ENCODE measurements around the gene NIPSNAP2. TPM values are rescaled to one million over a fixed set of nuclear protein-coding genes. Genes with fewer than 3 reads are reported as not detected.

The NIPSNAP2 gene
- polyA plus RNA-seq, 2 of the 4 experiments (the other 2 are of a cell fraction), result 48.2 to 135 TPM

DNA sequence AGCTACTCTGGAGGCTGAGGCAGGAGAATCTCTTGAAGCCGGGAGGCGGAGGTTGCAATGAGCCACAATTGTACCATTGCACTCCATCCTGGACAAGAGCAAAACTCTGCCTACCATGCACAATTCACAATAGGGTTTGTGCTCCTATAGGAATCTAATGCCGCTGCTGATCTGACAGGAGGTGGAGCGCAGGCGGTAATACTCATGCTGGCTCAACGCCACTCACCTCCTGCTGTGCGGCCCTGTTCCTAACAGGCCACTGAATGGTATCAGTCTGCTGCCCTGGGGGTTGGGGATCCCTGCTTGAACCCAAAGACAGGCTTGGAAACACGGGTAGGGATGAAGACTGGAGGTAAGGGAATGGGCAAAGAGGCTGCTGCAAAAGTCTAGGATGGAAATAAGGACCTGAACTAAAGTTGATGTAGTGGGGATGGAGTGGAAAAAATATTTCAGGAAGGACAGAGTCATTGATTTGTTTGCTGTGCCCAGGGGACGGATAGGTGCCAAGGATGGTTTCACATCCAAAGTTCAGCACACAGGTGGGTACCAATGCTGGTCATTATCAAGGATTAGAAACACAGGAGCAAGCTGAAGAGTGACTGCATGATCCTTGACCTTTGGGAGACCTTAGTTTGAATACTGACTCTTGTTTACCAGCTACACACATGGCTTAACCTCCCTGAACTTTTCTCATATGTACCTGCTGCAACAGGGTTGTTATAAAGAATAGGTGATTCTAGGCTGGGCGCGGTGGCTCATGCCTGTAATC, 10.5 kb upstream of the NIPSNAP2 start:
- peaks cover 8% of the 10 kb centered on the region; the same call in 2 of the 3 replicates for H3K9me3 ChIP-seq
- H3K4me3 ChIP-seq, result no peak overlapping the region
- FAIRE-seq (no peak), DNase-seq (ENCODE audit: low read depth in 1 of 2, low spot score in 1 of 2) (no peak), ATAC-seq (no peak)
- ChIA-PET CTCF (interaction anchor here (1.0 to 3.1 kb wide), 2 partner anchors 10 to 136 kb away, joined by 3 to 36 read pairs; partner anchors contain the start of gene NIPSNAP2), POLR2A (no interaction called here)
- 94% methylated on average over 11 of the region's 11 CpGs for WGBS (ENCODE audit: missing lambda C conversion rate)
- no peak overlapping the region for H3K27ac ChIP-seq
- no peaks in the 10 kb centered on the region for H3K4me1 ChIP-seq
- TF ChIP-seq TFCP2L1 (CRISPR knock-in tag; IDR thresholded peaks at IDR 0.05), result no peak
- TF ChIP-seq NR3C1 (IDR thresholded peaks at IDR 0.05), result no peak
- no peak for TF ChIP-seq FOXS1 (CRISPR knock-in tag; IDR thresholded peaks at IDR 0.05)
- no peak for TF ChIP-seq GATA3 (IDR thresholded peaks at IDR 0.05; ENCODE audit: borderline replicate concordance)
- no peak for TF ChIP-seq BHLHE40 (IDR thresholded peaks at IDR 0.05; ENCODE audit: low read depth, low read length)
- TF ChIP-seq JUN (IDR thresholded peaks at IDR 0.05), result no peak
- TF ChIP-seq HOXB13 (CRISPR knock-in tag; IDR thresholded peaks at IDR 0.05; ENCODE audit: low read depth), result no peak
- no peak for TF ChIP-seq MAFK (IDR thresholded peaks at IDR 0.05; ENCODE audit: partially characterized antibody)
- no peak for TF ChIP-seq FOSL2 (IDR thresholded peaks at IDR 0.05)
- TF ChIP-seq FOSL2 (CRISPR knock-in tag; IDR thresholded peaks at IDR 0.05), result no peak
- TF ChIP-seq NPAS2 (CRISPR knock-in tag; IDR thresholded peaks at IDR 0.05; ENCODE audit: borderline replicate concordance), result no peak
- no peak for TF ChIP-seq EHF (CRISPR knock-in tag; IDR thresholded peaks at IDR 0.05)
- TF ChIP-seq CEBPB (IDR thresholded peaks at IDR 0.05), result no peak
- no peak for TF ChIP-seq MAZ (IDR thresholded peaks at IDR 0.05; ENCODE audit: borderline replicate concordance, low read depth, low read length)
- TF ChIP-seq RCOR1 (IDR thresholded peaks at IDR 0.05; ENCODE audit: low read depth, low read length), result no peak
- TF ChIP-seq FOSB (CRISPR knock-in tag; IDR thresholded peaks at IDR 0.05), result no peak
- TF ChIP-seq HEYL (CRISPR knock-in tag; IDR thresholded peaks at IDR 0.05), result no peak
- TF ChIP-seq CHD2 (IDR thresholded peaks at IDR 0.05; ENCODE audit: low read length, partially characterized antibody), result no peak
- no peak for TF ChIP-seq MYC (IDR thresholded peaks at IDR 0.05; ENCODE audit: borderline replicate concordance, low read length)
- H3K4me2 ChIP-seq, result no peak overlapping the region

DNA sequence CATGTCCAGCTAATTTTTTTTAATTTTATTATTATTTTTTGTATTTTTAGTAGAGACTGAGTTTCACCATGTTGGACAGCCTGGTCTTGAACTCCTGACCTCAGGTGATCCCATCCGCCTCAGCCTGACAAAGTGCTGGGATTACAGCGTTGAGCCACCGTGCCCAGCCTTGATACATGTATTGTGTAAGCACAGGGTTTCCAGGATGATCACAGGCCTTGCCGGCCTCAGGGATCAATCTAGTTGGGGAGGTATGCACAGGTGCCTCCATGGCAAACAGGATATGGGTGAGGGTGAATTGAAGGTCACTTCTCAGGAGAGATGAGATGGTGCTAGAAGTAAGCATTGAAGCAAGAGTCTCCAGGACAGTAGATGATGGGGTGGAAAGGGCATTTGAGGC, 7.2 kb upstream of the NIPSNAP2 start:
- H3K27ac ChIP-seq, result no peak overlapping the region
- ChIA-PET POLR2A (no interaction called here), CTCF (interaction anchor here (1.4 kb wide), 1 partner anchor 117 kb away, joined by 4 read pairs; no protein-coding TSS in a partner anchor)
- no peak overlapping the region for H3K4me2 ChIP-seq
- H3K4me3 ChIP-seq, result no peak overlapping the region
- no peaks in the 10 kb centered on the region for H3K9me3 ChIP-seq
- no peak for FAIRE-seq
- DNase-seq (ENCODE audit: low read depth in 1 of 2, low spot score in 1 of 2), result no peak
- no peaks in the 10 kb centered on the region for H3K4me1 ChIP-seq
- WGBS (ENCODE audit: missing lambda C conversion rate), result 94% methylated on average over 4 of the region's 4 CpGs
- no peak for ATAC-seq
- TF ChIP-seq, protein P1, sequence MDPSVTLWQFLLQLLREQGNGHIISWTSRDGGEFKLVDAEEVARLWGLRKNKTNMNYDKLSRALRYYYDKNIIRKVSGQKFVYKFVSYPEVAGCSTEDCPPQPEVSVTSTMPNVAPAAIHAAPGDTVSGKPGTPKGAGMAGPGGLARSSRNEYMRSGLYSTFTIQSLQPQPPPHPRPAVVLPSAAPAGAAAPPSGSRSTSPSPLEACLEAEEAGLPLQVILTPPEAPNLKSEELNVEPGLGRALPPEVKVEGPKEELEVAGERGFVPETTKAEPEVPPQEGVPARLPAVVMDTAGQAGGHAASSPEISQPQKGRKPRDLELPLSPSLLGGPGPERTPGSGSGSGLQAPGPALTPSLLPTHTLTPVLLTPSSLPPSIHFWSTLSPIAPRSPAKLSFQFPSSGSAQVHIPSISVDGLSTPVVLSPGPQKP (IDR thresholded peaks at IDR 0.05; ENCODE audit: low read depth, low read length), result no peak
- TF ChIP-seq NR3C1 (IDR thresholded peaks at IDR 0.05), result no peak
- TF ChIP-seq, protein P2, sequence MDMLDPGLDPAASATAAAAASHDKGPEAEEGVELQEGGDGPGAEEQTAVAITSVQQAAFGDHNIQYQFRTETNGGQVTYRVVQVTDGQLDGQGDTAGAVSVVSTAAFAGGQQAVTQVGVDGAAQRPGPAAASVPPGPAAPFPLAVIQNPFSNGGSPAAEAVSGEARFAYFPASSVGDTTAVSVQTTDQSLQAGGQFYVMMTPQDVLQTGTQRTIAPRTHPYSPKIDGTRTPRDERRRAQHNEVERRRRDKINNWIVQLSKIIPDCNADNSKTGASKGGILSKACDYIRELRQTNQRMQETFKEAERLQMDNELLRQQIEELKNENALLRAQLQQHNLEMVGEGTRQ (IDR thresholded peaks at IDR 0.05), result no peak
- TF ChIP-seq RAD21 (conservative IDR thresholded peaks at IDR 0.05 in 1 of 2, IDR thresholded peaks at IDR 0.05 in 1 of 2), result no peak
- no peak for TF ChIP-seq ZNF302 (CRISPR knock-in tag; IDR thresholded peaks at IDR 0.05)
- no peak for TF ChIP-seq CHD2 (IDR thresholded peaks at IDR 0.05; ENCODE audit: low read length, partially characterized antibody)
- TF ChIP-seq, protein P3, sequence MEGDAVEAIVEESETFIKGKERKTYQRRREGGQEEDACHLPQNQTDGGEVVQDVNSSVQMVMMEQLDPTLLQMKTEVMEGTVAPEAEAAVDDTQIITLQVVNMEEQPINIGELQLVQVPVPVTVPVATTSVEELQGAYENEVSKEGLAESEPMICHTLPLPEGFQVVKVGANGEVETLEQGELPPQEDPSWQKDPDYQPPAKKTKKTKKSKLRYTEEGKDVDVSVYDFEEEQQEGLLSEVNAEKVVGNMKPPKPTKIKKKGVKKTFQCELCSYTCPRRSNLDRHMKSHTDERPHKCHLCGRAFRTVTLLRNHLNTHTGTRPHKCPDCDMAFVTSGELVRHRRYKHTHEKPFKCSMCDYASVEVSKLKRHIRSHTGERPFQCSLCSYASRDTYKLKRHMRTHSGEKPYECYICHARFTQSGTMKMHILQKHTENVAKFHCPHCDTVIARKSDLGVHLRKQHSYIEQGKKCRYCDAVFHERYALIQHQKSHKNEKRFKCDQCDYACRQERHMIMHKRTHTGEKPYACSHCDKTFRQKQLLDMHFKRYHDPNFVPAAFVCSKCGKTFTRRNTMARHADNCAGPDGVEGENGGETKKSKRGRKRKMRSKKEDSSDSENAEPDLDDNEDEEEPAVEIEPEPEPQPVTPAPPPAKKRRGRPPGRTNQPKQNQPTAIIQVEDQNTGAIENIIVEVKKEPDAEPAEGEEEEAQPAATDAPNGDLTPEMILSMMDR (IDR thresholded peaks at IDR 0.05), result no peak
- TF ChIP-seq JUNB (IDR thresholded peaks at IDR 0.05), result no peak
- TF ChIP-seq HOXA7 (CRISPR knock-in tag; IDR thresholded peaks at IDR 0.05), result no peak
- no peak for TF ChIP-seq MAFK (IDR thresholded peaks at IDR 0.05; ENCODE audit: partially characterized antibody)
- TF ChIP-seq SMC3 (IDR thresholded peaks at IDR 0.05), result no peak
- no peak for TF ChIP-seq EP300 (IDR thresholded peaks at IDR 0.05)
- TF ChIP-seq EHF (CRISPR knock-in tag; IDR thresholded peaks at IDR 0.05), result no peak
- TF ChIP-seq, protein P4, sequence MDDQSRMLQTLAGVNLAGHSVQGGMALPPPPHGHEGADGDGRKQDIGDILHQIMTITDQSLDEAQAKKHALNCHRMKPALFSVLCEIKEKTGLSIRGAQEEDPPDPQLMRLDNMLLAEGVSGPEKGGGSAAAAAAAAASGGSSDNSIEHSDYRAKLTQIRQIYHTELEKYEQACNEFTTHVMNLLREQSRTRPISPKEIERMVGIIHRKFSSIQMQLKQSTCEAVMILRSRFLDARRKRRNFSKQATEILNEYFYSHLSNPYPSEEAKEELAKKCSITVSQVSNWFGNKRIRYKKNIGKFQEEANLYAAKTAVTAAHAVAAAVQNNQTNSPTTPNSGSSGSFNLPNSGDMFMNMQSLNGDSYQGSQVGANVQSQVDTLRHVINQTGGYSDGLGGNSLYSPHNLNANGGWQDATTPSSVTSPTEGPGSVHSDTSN (IDR thresholded peaks at IDR 0.05), result no peak
- TF ChIP-seq KDM5A (IDR thresholded peaks at IDR 0.05), result no peak
- TF ChIP-seq, protein P5, sequence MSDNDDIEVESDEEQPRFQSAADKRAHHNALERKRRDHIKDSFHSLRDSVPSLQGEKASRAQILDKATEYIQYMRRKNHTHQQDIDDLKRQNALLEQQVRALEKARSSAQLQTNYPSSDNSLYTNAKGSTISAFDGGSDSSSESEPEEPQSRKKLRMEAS (IDR thresholded peaks at IDR 0.05), result no peak
- TF ChIP-seq POLR2AphosphoS2 (conservative IDR thresholded peaks at IDR 0.05; ENCODE audit: low read length), result no peak
- no peak for TF ChIP-seq RARB (CRISPR knock-in tag; IDR thresholded peaks at IDR 0.05)
- no peak for TF ChIP-seq KDM1A (IDR thresholded peaks at IDR 0.05; ENCODE audit: low read depth)

Data from A549 (cell line).